Measurements from ENCODE around the gene REV3L.

Gene REV3L

GRCh38 chr6:111357705-111358104 lies 125.3 kb downstream of the REV3L start:
- H2AFZ ChIP-seq (ENCODE audit: low read length): no peak overlapping the region
- H3K9ac ChIP-seq (ENCODE audit: low read depth, low read length, poor library complexity, severe bottlenecking): no peak overlapping the region
- H3F3A ChIP-seq (ENCODE audit: low read depth): no peaks in the 10 kb centered on the region
- no peaks in the 10 kb centered on the region for H3K27me3 ChIP-seq (ENCODE audit: insufficient read depth, low read length, poor library complexity, severe bottlenecking)
- no peaks in the 10 kb centered on the region for H3K9me2 ChIP-seq (replicated peaks; ENCODE audit: low read depth, low read length)
- H3K4me1 ChIP-seq (ENCODE audit: insufficient read depth, low read length, poor library complexity, severe bottlenecking): no peaks in the 10 kb centered on the region
- no peaks in the 10 kb centered on the region for H3K79me2 ChIP-seq (ENCODE audit: insufficient read depth, low read length)
- peaks cover 45% of the 10 kb centered on the region for H3K36me3 ChIP-seq (ENCODE audit: insufficient read depth, low read length)
- H3K9me3 ChIP-seq (ENCODE audit: insufficient read depth, low read depth, low read length): no peaks in the 10 kb centered on the region
- no peak overlapping the region for H3K4me2 ChIP-seq (ENCODE audit: low read depth, low read length, poor library complexity, severe bottlenecking)
- H4K20me1 ChIP-seq (ENCODE audit: insufficient read depth, low read length, poor library complexity, severe bottlenecking): no peaks in the 10 kb centered on the region
- no peak for TF ChIP-seq CTCF (conservative IDR thresholded peaks at IDR 0.05; ENCODE audit: low read length)
- no peak for TF ChIP-seq EZH2phosphoT487 (IDR thresholded peaks at IDR 0.05; ENCODE audit: borderline replicate concordance)
- no peak overlapping the region for H3K4me3 ChIP-seq (ENCODE audit: low read length, poor library complexity, severe bottlenecking)

- H3K9me2 ChIP-seq (replicated peaks; ENCODE audit: low read depth, low read length): no peaks in the 10 kb centered on the region
- H4K20me1 ChIP-seq (ENCODE audit: insufficient read depth, low read length, poor library complexity, severe bottlenecking): no peaks in the 10 kb centered on the region
- H3K9me3 ChIP-seq (ENCODE audit: insufficient read depth, low read depth, low read length): no peaks in the 10 kb centered on the region
- H3K27me3 ChIP-seq (ENCODE audit: insufficient read depth, low read length, poor library complexity, severe bottlenecking): no peaks in the 10 kb centered on the region
- no peaks in the 10 kb centered on the region for H3K79me2 ChIP-seq (ENCODE audit: insufficient read depth, low read length)
- H2AFZ ChIP-seq (ENCODE audit: low read length): no peak overlapping the region
- TF ChIP-seq CTCF (conservative IDR thresholded peaks at IDR 0.05; ENCODE audit: low read length): no peak
- no peak for TF ChIP-seq EZH2phosphoT487 (IDR thresholded peaks at IDR 0.05; ENCODE audit: borderline replicate concordance)
- H3K36me3 ChIP-seq (ENCODE audit: insufficient read depth, low read length): peaks cover 46% of the 10 kb centered on the region
- H3K4me3 ChIP-seq (ENCODE audit: low read length, poor library complexity, severe bottlenecking): no peak overlapping the region
- H3K9ac ChIP-seq (ENCODE audit: low read depth, low read length, poor library complexity, severe bottlenecking): no peak overlapping the region
- no peaks in the 10 kb centered on the region for H3K4me1 ChIP-seq (ENCODE audit: insufficient read depth, low read length, poor library complexity, severe bottlenecking)
- no peak overlapping the region for H3K4me2 ChIP-seq (ENCODE audit: low read depth, low read length, poor library complexity, severe bottlenecking)
- no peaks in the 10 kb centered on the region for H3F3A ChIP-seq (ENCODE audit: low read depth)
Measured at GRCh38 chr6:111356551-111356950, 126.5 kb downstream of the REV3L start.

GRCh38 chr6:111354758-111355555 lies 128.1 kb downstream of the REV3L start:
- Histone ChIP-seq H3K27me3 (ENCODE audit: insufficient read depth, low read length, poor library complexity, severe bottlenecking) (no peaks in the 10 kb centered on the region), H3K9me2 (replicated peaks; ENCODE audit: low read depth, low read length) (no peaks in the 10 kb centered on the region), H4K20me1 (ENCODE audit: insufficient read depth, low read length, poor library complexity, severe bottlenecking) (no peaks in the 10 kb centered on the region), H3K4me2 (ENCODE audit: low read depth, low read length, poor library complexity, severe bottlenecking) (no peak overlapping the region), H2AFZ (ENCODE audit: low read length) (no peak overlapping the region), H3K36me3 (ENCODE audit: insufficient read depth, low read length) (peaks cover 61% of the 10 kb centered on the region), H3F3A (ENCODE audit: low read depth) (no peaks in the 10 kb centered on the region), H3K4me3 (ENCODE audit: low read length, poor library complexity, severe bottlenecking) (no peak overlapping the region), H3K9ac (ENCODE audit: low read depth, low read length, poor library complexity, severe bottlenecking) (no peak overlapping the region), H3K4me1 (ENCODE audit: insufficient read depth, low read length, poor library complexity, severe bottlenecking) (no peaks in the 10 kb centered on the region), H3K79me2 (ENCODE audit: insufficient read depth, low read length) (no peaks in the 10 kb centered on the region), H3K9me3 (ENCODE audit: insufficient read depth, low read depth, low read length) (no peaks in the 10 kb centered on the region)
- no peak for TF ChIP-seq CTCF (conservative IDR thresholded peaks at IDR 0.05; ENCODE audit: low read length)
- no peak for TF ChIP-seq EZH2phosphoT487 (IDR thresholded peaks at IDR 0.05; ENCODE audit: borderline replicate concordance)

Measured in Loucy (cell line).